IMR-90 (cell line): ENCODE measurements around the gene VCL. TPM values are rescaled to one million over a fixed set of nuclear protein-coding genes. Genes with fewer than 3 reads are reported as not detected.

Source experiments
- ATAC-seq: fragments of 200-7000 bp; cut with Tn5 transposase; 2 replicates; pipeline ENCODE4 v1.9.1; 2020; ENCODE audit warnings: low read depth, mild to moderate bottlenecking, moderate library complexity
- BruUV-seq: library from RNA; stranded (reverse); fragments of 400-500 nt; replicated peaks from 2 replicates; lab custom pipeline; 2021; lab: Mats Ljungman, UMichigan
- CTCF ChIA-PET: fragments of 300-600 bp; formaldehyde crosslinking; extraction: SDS; loops from one replicate; lab custom pipeline; 2021; ENCODE audit warnings: antibody characterized with exemption; lab: Yijun Ruan, JAX
- POLR2A ChIA-PET: fragments of 300-600 bp; sonication (Branson Sonifier 250); formaldehyde crosslinking; loops from one replicate; lab custom pipeline; 2022; ENCODE audit warnings: antibody characterized with exemption; ENCODE audit not compliant: unreplicated experiment; lab: Charles Lee
- DNase-seq: peaks from one replicate; pipeline ENCODE4 v3.0.0; 2013
- H2AFZ ChIP-seq: replicated peaks from 2 replicates; pipeline ENCODE3; 2013; ENCODE audit warnings: low read length, mild to moderate bottlenecking; ENCODE audit not compliant: poor library complexity
- H2AK5ac ChIP-seq: 2 replicates; pipeline ENCODE4 v1.6.1; 2013; ENCODE audit warnings: low read depth, low read length, inconsistent platforms
- H2AK9ac ChIP-seq: replicated peaks from 2 replicates; pipeline ENCODE3; 2013; ENCODE audit warnings: mild to moderate bottlenecking, low read depth, low read length, moderate library complexity; ENCODE audit not compliant: poor library complexity
- H2BK120ac ChIP-seq: 2 replicates; pipeline ENCODE4 v1.6.1; 2013; ENCODE audit warnings: low read depth, low read length, inconsistent platforms
- H2BK15ac ChIP-seq: 3 replicates; pipeline ENCODE4 v1.6.1; 2013; ENCODE audit warnings: low read depth, low read length, inconsistent platforms
- H2BK20ac ChIP-seq: 2 replicates; pipeline ENCODE4 v1.6.1; 2013; ENCODE audit warnings: low read depth, mild to moderate bottlenecking, inconsistent platforms, low read length, moderate library complexity
- H2BK5ac ChIP-seq: 2 replicates; pipeline ENCODE4 v1.6.1; 2013; ENCODE audit warnings: mild to moderate bottlenecking, low read depth, low read length, inconsistent platforms; ENCODE audit not compliant: poor library complexity, severe bottlenecking
- H3K14ac ChIP-seq: replicated peaks from 2 replicates; pipeline ENCODE4 v1.6.1; 2013; ENCODE audit warnings: low read depth, low read length, inconsistent platforms
- H3K18ac ChIP-seq: 2 replicates; pipeline ENCODE4 v1.6.1; 2013; ENCODE audit warnings: low read depth, low read length, control low read depth
- H3K23ac ChIP-seq: 2 replicates; pipeline ENCODE4 v1.6.1; 2013; ENCODE audit warnings: low read depth, low read length, inconsistent platforms
- H3K27ac ChIP-seq: 2 replicates; pipeline ENCODE4 v1.5.1; 2013; ENCODE audit warnings: mild to moderate bottlenecking, control low read depth, low read length; ENCODE audit not compliant: insufficient read depth
- H3K27me3 ChIP-seq: 2 replicates; pipeline ENCODE4 v1.6.1; 2013; ENCODE audit warnings: low read length; ENCODE audit not compliant: control insufficient read depth, insufficient read depth
- H3K36me3 ChIP-seq: 2 replicates; pipeline ENCODE4 v1.6.1; 2013; ENCODE audit warnings: low read length, mixed read lengths; ENCODE audit not compliant: control insufficient read depth, insufficient read depth
- H3K4ac ChIP-seq: 2 replicates; pipeline ENCODE4 v1.6.1; 2013; ENCODE audit warnings: low read depth, low read length, inconsistent platforms
- H3K4me1 ChIP-seq: 2 replicates; pipeline ENCODE4 v1.6.1; 2013; ENCODE audit warnings: low read length, mixed read lengths; ENCODE audit not compliant: control insufficient read depth, insufficient read depth
- H3K4me2 ChIP-seq: 2 replicates; pipeline ENCODE4 v1.6.1; 2013; ENCODE audit warnings: low read depth, mild to moderate bottlenecking, control low read depth, low read length, moderate library complexity
- H3K4me3 ChIP-seq: 2 replicates; pipeline ENCODE4 v1.5.1; 2013; ENCODE audit warnings: low read depth, mild to moderate bottlenecking, control low read depth, low read length, moderate library complexity; ENCODE audit not compliant: insufficient read depth
- H3K56ac ChIP-seq: 2 replicates; pipeline ENCODE4 v1.6.1; 2013; ENCODE audit warnings: low read length, inconsistent platforms; ENCODE audit not compliant: insufficient read depth; ENCODE audit errors: extremely low read depth
- H3K79me1 ChIP-seq, 2 experiments: 2 replicates each; pipeline ENCODE4 v1.6.1; 2013; ENCODE audit warnings: low read length in 2 of 2, inconsistent platforms in 1 of 2, low read depth in 1 of 2
- H3K9ac ChIP-seq: 2 replicates; pipeline ENCODE4 v1.6.1; 2013; ENCODE audit warnings: low read depth, low read length, control low read depth
- H3K9me1 ChIP-seq: 2 replicates; pipeline ENCODE4 v1.6.1; 2013; ENCODE audit warnings: low read length, inconsistent platforms; ENCODE audit not compliant: insufficient read depth
- H3K9me3 ChIP-seq: 2 replicates; pipeline ENCODE4 v1.6.1; 2013; ENCODE audit warnings: low read length; ENCODE audit not compliant: control insufficient read depth, insufficient read depth
- H4K20me1 ChIP-seq: 2 replicates; pipeline ENCODE4 v1.6.1; 2013; ENCODE audit warnings: low read length, inconsistent platforms; ENCODE audit not compliant: insufficient read depth
- H4K5ac ChIP-seq: 2 replicates; pipeline ENCODE4 v1.6.1; 2013; ENCODE audit warnings: mild to moderate bottlenecking, low read depth, low read length, control low read depth
- H4K8ac ChIP-seq, 2 experiments: 2 replicates each; pipeline ENCODE4 v1.6.1; 2013; ENCODE audit warnings: low read depth in 2 of 2, low read length in 2 of 2, control low read depth in 1 of 2, inconsistent platforms in 1 of 2
- H4K91ac ChIP-seq: 2 replicates; pipeline ENCODE4 v1.6.1; 2013; ENCODE audit warnings: low read depth, low read length, inconsistent platforms; ENCODE audit not compliant: insufficient read depth
- BHLHE40 ChIP-seq: fragments of 150-350 bp; IDR thresholded peaks from 2 replicates; pipeline ENCODE4 v1.6.1; 2016; ENCODE audit warnings: mild to moderate bottlenecking, low read depth, low read length
- CHD1 ChIP-seq: IDR thresholded peaks from 2 replicates; pipeline ENCODE4 v1.6.1; 2012; ENCODE audit warnings: low read depth, low read length, improper control_type of control experiment
- ELK1 ChIP-seq: fragments of 150-350 bp; IDR thresholded peaks from 2 replicates; pipeline ENCODE4 v1.6.1; 2016; ENCODE audit warnings: low read depth, mild to moderate bottlenecking, low read length, moderate library complexity, borderline replicate concordance
- FOS ChIP-seq: fragments of 150-350 bp; IDR thresholded peaks from 2 replicates; pipeline ENCODE4 v1.6.1; 2016; ENCODE audit warnings: low read depth, low read length
- MAFK ChIP-seq: IDR thresholded peaks from 2 replicates; pipeline ENCODE4 v1.6.1; 2012; ENCODE audit warnings: low read depth, low read length, improper control_type of control experiment
- MAZ ChIP-seq: IDR thresholded peaks from 2 replicates; pipeline ENCODE4 v1.6.1; 2012; ENCODE audit warnings: low read depth, mild to moderate bottlenecking, low read length, improper control_type of control experiment, moderate library complexity, borderline replicate concordance
- MXI1 ChIP-seq: IDR thresholded peaks from 2 replicates; pipeline ENCODE4 v1.6.1; 2012; ENCODE audit warnings: low read depth, mild to moderate bottlenecking, low read length, moderate library complexity, borderline replicate concordance
- RAD21 ChIP-seq: IDR thresholded peaks from 2 replicates; pipeline ENCODE4 v1.6.1; 2012; ENCODE audit warnings: low read length, improper control_type of control experiment
- RFX5 ChIP-seq: IDR thresholded peaks from 2 replicates; pipeline ENCODE4 v1.8.0; 2012; ENCODE audit warnings: low read depth, mild to moderate bottlenecking, low read length, moderate library complexity
- SMC3 ChIP-seq: fragments of 150-350 bp; IDR thresholded peaks from 2 replicates; pipeline ENCODE4 v1.6.1; 2016; ENCODE audit warnings: low read depth, mild to moderate bottlenecking, antibody characterized with exemption, low read length, moderate library complexity
- WGBS, 2 experiments: methylation state at CpG; one replicate each; pipeline versions ENCODE4 v1.1.5 to v1.1.7; 2013; ENCODE audit warnings: missing lambda C conversion rate in 2 of 2; ENCODE audit not compliant: insufficient read length in 1 of 2; ENCODE audit errors: extremely low coverage in 2 of 2; 5-methylcytosine and 5-hydroxymethylcytosine counted together
- dilution Hi-C: fragments of 300-500 bp; cut with HindIII; formaldehyde crosslinking; loops from one replicate; pipeline ENCODE4 v1.14.3; 2018; ENCODE audit warnings: low sequenced_read_pairs; ENCODE audit not compliant: unreplicated experiment
- in situ Hi-C: fragments of 300-500 bp; cut with MboI; formaldehyde crosslinking; loops from 3 replicates; pipeline ENCODE4 v1.14.3; 2019; ENCODE audit warnings: low sequenced_read_pairs, inconsistent platforms, mixed read lengths
- intact Hi-C: fragments of 100-400 bp; cut with micrococcal nuclease; formaldehyde crosslinking; loops from 2 replicates; pipeline ENCODE4 v1.10.0; 2022
- polyA plus RNA-seq, 3 experiments: library from polyadenylated mRNA; depleted of rRNA; stranded (reverse); fragments of >200 nt; gene quantifications; 2 replicates each; pipeline ENCODE4 v1.2.3, GENCODE V29; 2012; ENCODE audit warnings: low replicate concordance in 1 of 3
- total RNA-seq: library from RNA; depleted of rRNA; stranded (reverse); fragments of >200 nt; gene quantifications from 2 replicates; pipeline ENCODE4 v1.2.3, GENCODE V29; 2012
- TF ChIP-seq, protein P1 (sequence below): conservative IDR thresholded peaks from 2 replicates; pipeline ENCODE4 v1.5.1; 2012; ENCODE audit warnings: mild to moderate bottlenecking, low read depth, low read length, improper control_type of control experiment
- TF ChIP-seq, protein P2 (sequence below): fragments of 150-350 bp; IDR thresholded peaks from 2 replicates; pipeline ENCODE4 v1.6.1; 2017; ENCODE audit warnings: mild to moderate bottlenecking, antibody characterized with exemption, low read length, low read depth

The VCL gene
- total and polyA plus RNA-seq, 2 of the 4 experiments (the other 2 are of a cell fraction), result 227 to 283 TPM

- peaks cover 15% of the 10 kb centered on the region for H3K4me1 ChIP-seq
- in situ Hi-C loops, result no loop called here
- peak overlapping the region; percentile 82 for H2AFZ ChIP-seq
- no TSS peak for BruUV-seq
- H3K79me1 ChIP-seq, result peaks cover 0 to 10% of the 10 kb centered on the region in 2 experiments; a peak in 2 of 4 replicates
- peak overlapping the region; percentile 30 for H3K4me2 ChIP-seq
- H4K91ac ChIP-seq, result peak overlapping the region; percentile 81
- H3K9ac ChIP-seq, result peak overlapping the region; percentile 3
- H3K4ac ChIP-seq, result peak overlapping the region; percentile 74
- peak overlapping the region; percentile 12 for H2BK5ac ChIP-seq
- dilution Hi-C loops, result no loop called here
- H2BK20ac ChIP-seq, result peak overlapping the region; percentile 77
- H2BK120ac ChIP-seq, result peak overlapping the region; percentile 78
- CTCF ChIA-PET, result interaction anchor here (0.5 to 1.7 kb wide), 7 partner anchors 9 to 271 kb away, joined by 3 to 5 read pairs (median 3); no protein-coding TSS in a partner anchor
- H2AK9ac ChIP-seq, result peak overlapping the region; percentile 45
- peak overlapping the region; percentile 21 for H3K23ac ChIP-seq
- WGBS, 2 experiments, result 54% methylated on average over 4 of the region's 9 CpGs; no CpG with 5 or more reads in 1 of the 2 experiments
- H3K18ac ChIP-seq, result peak overlapping the region; percentile 43
- peak; percentile 72 for ATAC-seq
- peak overlapping the region; percentile 69 for H3K27ac ChIP-seq
- intact Hi-C loops, result loop anchor here (5.0 kb wide), 2 partner anchors 36 to 126 kb away; no protein-coding TSS in a partner anchor
- H4K20me1 ChIP-seq, result no peaks in the 10 kb centered on the region
- H4K5ac ChIP-seq, result peak overlapping the region; percentile 33
- POLR2A ChIA-PET, result interaction anchor here (0.8 to 1.0 kb wide), 2 partner anchors 9 to 42 kb away, joined by 3 read pairs; no protein-coding TSS in a partner anchor
- peak overlapping the region; percentile 87 for H2AK5ac ChIP-seq
- DNase-seq, result peak; percentile 62
- H3K56ac ChIP-seq, result no peak overlapping the region; the same call in 1 of the 2 replicates
- H3K4me3 ChIP-seq, result no peak overlapping the region
- peak overlapping the region; percentile 47 to 49; a peak in 3 of 4 replicates for H4K8ac ChIP-seq
- no peaks in the 10 kb centered on the region for H3K36me3 ChIP-seq
- H3K27me3 ChIP-seq, result no peaks in the 10 kb centered on the region
- peak overlapping the region; percentile 51 for H3K14ac ChIP-seq
- peaks cover 19% of the 10 kb centered on the region; the same call in 1 of the 2 replicates for H3K9me1 ChIP-seq
- H3K9me3 ChIP-seq, result no peaks in the 10 kb centered on the region
- peak overlapping the region; percentile 79; the same call in 2 of the 3 replicates for H2BK15ac ChIP-seq
- TF ChIP-seq, protein P1, sequence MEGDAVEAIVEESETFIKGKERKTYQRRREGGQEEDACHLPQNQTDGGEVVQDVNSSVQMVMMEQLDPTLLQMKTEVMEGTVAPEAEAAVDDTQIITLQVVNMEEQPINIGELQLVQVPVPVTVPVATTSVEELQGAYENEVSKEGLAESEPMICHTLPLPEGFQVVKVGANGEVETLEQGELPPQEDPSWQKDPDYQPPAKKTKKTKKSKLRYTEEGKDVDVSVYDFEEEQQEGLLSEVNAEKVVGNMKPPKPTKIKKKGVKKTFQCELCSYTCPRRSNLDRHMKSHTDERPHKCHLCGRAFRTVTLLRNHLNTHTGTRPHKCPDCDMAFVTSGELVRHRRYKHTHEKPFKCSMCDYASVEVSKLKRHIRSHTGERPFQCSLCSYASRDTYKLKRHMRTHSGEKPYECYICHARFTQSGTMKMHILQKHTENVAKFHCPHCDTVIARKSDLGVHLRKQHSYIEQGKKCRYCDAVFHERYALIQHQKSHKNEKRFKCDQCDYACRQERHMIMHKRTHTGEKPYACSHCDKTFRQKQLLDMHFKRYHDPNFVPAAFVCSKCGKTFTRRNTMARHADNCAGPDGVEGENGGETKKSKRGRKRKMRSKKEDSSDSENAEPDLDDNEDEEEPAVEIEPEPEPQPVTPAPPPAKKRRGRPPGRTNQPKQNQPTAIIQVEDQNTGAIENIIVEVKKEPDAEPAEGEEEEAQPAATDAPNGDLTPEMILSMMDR, result no peak
- TF ChIP-seq BHLHE40 (no peak), CHD1 (no peak), MAZ (no peak), RAD21 (no peak; the same call in 1 of the 2 replicates), MAFK (no peak), SMC3 (no peak), RFX5 (no peak), ELK1 (no peak), FOS (no peak), MXI1 (no peak)
- TF ChIP-seq, protein P2, sequence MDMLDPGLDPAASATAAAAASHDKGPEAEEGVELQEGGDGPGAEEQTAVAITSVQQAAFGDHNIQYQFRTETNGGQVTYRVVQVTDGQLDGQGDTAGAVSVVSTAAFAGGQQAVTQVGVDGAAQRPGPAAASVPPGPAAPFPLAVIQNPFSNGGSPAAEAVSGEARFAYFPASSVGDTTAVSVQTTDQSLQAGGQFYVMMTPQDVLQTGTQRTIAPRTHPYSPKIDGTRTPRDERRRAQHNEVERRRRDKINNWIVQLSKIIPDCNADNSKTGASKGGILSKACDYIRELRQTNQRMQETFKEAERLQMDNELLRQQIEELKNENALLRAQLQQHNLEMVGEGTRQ, result no peak
These were observed 41.2 kb upstream of the VCL start for GRCh38 chr10:73956476-73957359.
